Neuron (in vitro differentiated cells): Measurements from ENCODE around the gene SLIT3.

ENCODE experiments used
- H2AFZ ChIP-seq: one replicate; pipeline ENCODE4 v1.6.1; 2013; ENCODE audit warnings: low read depth, mild to moderate bottlenecking, inconsistent platforms, low read length, moderate library complexity
- H3K27me3 ChIP-seq: one replicate; pipeline ENCODE4 v1.6.1; 2013; ENCODE audit warnings: low read length; ENCODE audit not compliant: insufficient read depth
- H3K36me3 ChIP-seq: one replicate; pipeline ENCODE4 v1.6.1; 2013; ENCODE audit warnings: low read length; ENCODE audit not compliant: insufficient read depth
- H3K4me1 ChIP-seq: one replicate; pipeline ENCODE4 v1.6.1; 2013; ENCODE audit warnings: low read length; ENCODE audit not compliant: insufficient read depth
- H3K4me3 ChIP-seq: 2 replicates; pipeline ENCODE4 v1.5.1; 2013; ENCODE audit warnings: mild to moderate bottlenecking, low read length, moderate library complexity
- H3K9me3 ChIP-seq: one replicate; pipeline ENCODE4 v1.6.1; 2013; ENCODE audit warnings: low read length

SLIT3 gene

DNA sequence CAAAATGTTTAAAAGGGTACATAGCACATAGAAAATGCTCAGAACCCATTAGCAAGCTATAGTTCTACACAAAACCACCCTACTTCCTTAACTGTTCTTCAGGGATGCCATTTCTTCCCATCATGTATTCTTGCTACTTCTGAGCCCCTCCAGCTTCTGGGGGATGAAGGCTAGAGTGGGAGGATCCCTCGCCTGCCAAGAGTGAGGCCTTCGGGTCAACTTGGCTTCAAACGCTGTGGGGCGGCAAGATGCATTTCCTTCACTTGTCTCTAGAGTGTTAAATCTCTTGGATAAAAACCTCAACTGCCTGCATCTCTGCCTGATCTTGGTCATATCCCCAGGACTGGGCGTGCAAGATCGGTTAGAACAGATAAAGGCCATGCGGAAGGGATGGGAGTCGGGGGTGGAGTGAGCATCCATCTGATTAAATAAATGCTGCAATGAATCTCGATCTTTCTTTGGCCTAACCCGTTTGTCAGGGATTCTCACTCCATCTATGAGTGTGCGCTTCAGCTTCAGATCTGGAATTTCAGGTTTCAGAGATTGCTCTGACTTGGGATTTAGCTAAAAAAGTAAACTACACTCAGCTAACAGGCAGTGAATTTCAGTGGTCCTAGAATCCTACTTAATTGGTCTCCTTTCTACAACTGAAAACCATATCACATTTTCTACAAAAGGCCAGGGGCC lies 603.8 kb downstream of the SLIT3 start:
- no peak overlapping the region for H3K4me3 ChIP-seq
- H3K27me3 ChIP-seq, result no peaks in the 10 kb centered on the region
- H3K4me1 ChIP-seq, result no peaks in the 10 kb centered on the region
- H3K9me3 ChIP-seq, result no peaks in the 10 kb centered on the region
- H2AFZ ChIP-seq, result no peak overlapping the region
- no peaks in the 10 kb centered on the region for H3K36me3 ChIP-seq

DNA sequence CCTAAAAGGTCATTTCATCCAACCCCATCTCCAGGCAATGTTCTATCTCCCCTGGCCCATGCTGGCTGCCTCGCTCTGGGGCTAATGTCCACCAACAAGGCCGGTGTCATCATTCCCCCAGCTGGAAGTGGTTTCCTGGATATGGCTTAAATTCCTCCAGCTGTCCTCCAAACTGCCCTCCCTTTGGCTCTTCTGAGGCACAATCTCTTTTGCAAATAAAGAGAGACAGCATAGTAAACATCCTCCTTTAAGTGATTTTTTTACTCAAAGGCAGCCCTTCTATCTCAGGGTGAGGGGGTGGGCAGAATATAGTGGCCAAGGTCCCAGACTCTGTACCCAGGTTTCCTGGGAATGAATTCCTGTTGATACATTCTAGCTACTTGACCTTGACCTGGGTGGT lies 604.3 kb downstream of the SLIT3 start:
- Histone ChIP-seq H3K9me3 (no peaks in the 10 kb centered on the region), H3K4me1 (no peaks in the 10 kb centered on the region), H3K36me3 (no peaks in the 10 kb centered on the region), H3K27me3 (no peaks in the 10 kb centered on the region), H2AFZ (no peak overlapping the region), H3K4me3 (no peak overlapping the region)

DNA sequence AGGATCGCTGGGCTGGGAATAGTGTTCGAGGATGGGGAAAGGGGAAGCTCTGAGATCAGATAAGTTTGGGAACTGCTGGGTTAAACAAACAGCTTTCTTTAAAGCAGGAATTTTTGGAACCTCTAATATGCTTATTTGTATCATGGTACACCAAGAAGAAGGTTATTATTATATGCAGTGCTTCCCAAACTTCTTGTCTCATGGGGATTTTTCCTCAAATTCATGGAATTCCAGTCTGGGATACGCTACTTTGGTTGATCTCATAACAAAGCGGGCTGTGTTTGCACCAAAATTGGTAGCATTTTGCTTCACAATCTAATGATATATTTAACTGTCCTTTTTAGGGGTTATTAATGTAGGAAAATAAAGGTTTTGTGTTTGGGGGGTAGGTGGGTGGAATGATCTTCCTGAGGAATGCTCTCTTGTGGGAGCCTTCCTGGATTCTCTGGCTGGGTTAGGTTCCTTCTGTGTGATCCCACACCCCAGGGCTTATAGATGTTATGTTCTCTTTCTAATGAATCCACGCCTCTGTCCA lies 605.6 kb downstream of the SLIT3 start:
- H3K36me3 ChIP-seq, result no peaks in the 10 kb centered on the region
- H3K9me3 ChIP-seq, result no peaks in the 10 kb centered on the region
- no peak overlapping the region for H3K4me3 ChIP-seq
- H2AFZ ChIP-seq, result no peak overlapping the region
- no peaks in the 10 kb centered on the region for H3K4me1 ChIP-seq
- H3K27me3 ChIP-seq, result no peaks in the 10 kb centered on the region

DNA sequence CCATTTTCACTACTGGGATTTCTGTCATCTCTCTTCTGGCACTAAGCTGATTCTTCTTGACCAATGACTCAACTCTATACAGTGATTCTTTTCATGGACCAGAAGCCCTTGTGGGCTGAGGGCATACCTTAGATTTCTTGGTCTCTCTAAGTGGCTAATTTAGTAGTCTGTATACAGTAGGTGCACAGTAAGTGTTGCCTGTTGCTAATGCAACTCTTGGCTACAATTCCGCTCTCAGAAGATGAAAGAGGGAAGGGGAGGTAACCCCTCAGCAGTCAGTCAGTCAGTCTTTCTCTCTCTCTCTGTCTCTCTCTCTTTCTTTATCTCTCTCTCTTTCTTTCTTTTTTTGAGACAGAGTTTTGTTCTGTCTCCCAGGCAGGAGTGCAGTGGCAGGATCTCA lies 606.6 kb downstream of the SLIT3 start:
- Histone ChIP-seq H2AFZ (no peak overlapping the region), H3K36me3 (no peaks in the 10 kb centered on the region)

DNA sequence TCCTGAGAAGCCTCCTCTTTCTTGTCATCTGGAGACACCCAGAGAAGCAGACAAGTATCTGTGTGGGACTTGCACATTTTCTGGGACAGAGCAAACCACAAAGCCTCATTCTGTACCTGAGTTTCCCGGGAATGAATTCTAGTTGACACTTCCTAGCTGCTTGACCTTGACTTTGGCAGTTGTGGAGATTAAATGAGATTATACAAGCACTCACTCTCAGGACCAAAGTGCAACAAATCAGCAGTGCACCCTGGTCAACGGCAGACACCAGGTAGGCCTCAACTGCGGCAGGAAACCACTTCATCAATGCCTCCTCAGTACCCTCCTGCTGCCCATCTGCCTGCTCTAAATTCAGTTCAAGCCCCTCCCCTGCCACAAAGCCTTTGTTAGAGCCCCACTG lies 607.1 kb downstream of the SLIT3 start:
- Histone ChIP-seq H3K36me3 (no peaks in the 10 kb centered on the region), H3K9me3 (no peaks in the 10 kb centered on the region), H3K4me1 (no peaks in the 10 kb centered on the region), H3K4me3 (no peak overlapping the region), H3K27me3 (no peaks in the 10 kb centered on the region), H2AFZ (no peak overlapping the region)

More for the DNA sequence above, 606.6 kb downstream of the SLIT3 start:
- Histone ChIP-seq H3K9me3 (no peaks in the 10 kb centered on the region), H3K27me3 (no peaks in the 10 kb centered on the region), H3K4me3 (no peak overlapping the region), H3K4me1 (no peaks in the 10 kb centered on the region)

DNA sequence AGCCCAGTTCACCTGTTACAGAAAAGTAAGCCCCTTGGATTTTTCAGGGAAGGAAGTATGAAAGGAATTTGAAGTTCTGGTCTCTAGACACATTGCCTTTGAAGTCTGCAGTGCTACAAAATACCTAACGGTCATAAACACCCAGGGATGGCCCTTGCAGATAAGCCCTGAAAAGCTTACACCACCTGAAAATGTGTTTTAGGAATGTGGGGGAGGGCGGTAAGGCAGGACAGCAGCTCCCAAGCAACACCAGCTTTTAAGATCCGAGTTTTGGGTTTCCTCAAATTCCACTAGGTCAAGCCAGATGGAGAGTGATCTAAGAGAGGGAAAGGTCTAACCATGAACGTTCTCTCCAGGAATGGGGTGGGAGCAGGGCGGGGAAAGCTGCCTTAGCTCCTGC lies 607.6 kb downstream of the SLIT3 start:
- Histone ChIP-seq H3K4me3 (no peak overlapping the region), H3K36me3 (no peaks in the 10 kb centered on the region), H2AFZ (no peak overlapping the region)

DNA sequence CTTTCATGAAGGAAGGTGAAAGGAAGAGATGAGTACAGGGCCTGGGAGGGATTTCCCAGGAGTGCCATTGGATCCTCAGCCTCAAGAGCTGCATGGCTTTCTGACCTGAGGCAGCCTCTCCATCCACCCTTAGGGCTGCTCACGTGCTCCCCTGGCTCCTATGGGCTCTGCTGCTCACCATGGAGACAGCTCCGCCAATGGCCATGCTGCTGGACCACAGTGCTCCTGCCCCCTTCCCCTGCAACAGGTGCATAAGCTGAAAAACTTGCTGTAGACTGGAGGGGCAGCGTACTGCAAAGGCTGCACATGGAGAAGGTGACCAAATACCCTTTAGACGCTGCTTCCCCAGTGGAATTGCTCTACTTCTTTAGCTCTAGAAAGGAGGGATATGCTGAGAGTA lies 609.0 kb downstream of the SLIT3 start:
- H2AFZ ChIP-seq, result no peak overlapping the region
- no peaks in the 10 kb centered on the region for H3K36me3 ChIP-seq

More for the DNA sequence above, 607.6 kb downstream of the SLIT3 start:
- Histone ChIP-seq H3K4me1 (no peaks in the 10 kb centered on the region), H3K27me3 (no peaks in the 10 kb centered on the region), H3K9me3 (no peaks in the 10 kb centered on the region)

DNA sequence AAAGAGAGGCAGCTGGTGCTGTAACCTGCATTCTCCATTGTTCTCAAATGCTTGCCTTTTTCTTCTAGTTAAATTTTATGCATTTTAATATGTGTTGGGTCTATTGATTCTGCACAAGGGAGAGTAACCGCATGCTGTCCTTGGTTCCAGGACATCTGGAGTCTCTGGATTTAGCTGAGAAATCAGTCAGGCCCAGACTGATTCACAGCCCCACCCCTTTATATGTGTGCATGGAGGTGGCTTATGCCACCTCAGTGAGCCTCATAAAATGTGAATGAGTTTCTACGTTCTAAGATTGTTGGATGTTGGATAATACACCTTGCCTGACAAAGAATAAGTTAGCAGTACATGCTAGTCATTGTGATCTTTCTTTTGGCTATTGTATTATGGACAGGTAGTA lies 611.7 kb downstream of the SLIT3 start:
- no peak overlapping the region for H3K4me3 ChIP-seq
- H3K36me3 ChIP-seq, result no peaks in the 10 kb centered on the region
- H3K9me3 ChIP-seq, result no peaks in the 10 kb centered on the region
- H3K27me3 ChIP-seq, result no peaks in the 10 kb centered on the region
- H2AFZ ChIP-seq, result no peak overlapping the region
- no peaks in the 10 kb centered on the region for H3K4me1 ChIP-seq

More for the DNA sequence above, 609.0 kb downstream of the SLIT3 start:
- no peaks in the 10 kb centered on the region for H3K27me3 ChIP-seq
- no peaks in the 10 kb centered on the region for H3K4me1 ChIP-seq
- no peak overlapping the region for H3K4me3 ChIP-seq
- H3K9me3 ChIP-seq, result no peaks in the 10 kb centered on the region

DNA sequence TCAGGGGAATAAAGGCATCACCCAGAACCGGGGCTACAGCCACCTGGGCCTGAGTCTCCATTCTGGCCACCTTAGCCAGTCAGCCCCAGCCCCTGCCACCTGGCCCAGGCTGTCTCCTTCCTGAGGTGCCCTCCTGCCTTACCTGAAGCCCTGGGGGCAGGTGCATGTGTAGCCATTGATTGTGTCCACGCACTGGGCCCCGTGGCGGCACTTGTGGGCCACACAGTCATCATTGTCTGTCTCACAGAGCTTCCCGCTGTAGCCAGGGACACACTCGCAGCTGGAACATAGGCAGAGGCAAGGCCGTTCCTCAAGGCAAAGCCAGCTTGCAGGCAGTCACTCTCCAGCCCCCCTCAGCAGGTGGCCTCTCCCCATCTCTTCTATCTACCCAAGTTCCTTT lies 614.1 kb downstream of the SLIT3 start:
- Histone ChIP-seq H3K36me3 (no peaks in the 10 kb centered on the region), H2AFZ (no peak overlapping the region)

DNA sequence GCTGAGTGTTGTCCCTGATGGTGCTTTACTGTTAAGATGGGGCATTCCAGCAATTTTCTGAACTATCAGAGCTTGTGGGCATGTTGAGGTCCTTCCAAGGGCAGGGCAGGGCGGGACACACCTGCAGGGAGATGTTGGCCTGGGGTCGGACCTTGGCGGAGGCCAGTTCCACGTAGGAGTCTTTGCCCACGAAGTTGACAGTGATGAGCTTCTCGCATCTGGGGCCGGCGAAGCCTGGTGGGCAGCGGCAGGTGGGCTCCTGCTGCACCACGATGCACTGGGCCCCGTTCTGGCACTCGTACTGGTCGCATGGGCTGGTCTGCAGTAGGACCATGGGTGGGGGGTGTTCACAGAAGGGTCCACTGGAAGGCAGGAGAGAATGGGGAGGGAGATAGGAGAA lies 615.4 kb downstream of the SLIT3 start:
- Histone ChIP-seq H2AFZ (no peak overlapping the region), H3K9me3 (no peaks in the 10 kb centered on the region), H3K4me1 (no peaks in the 10 kb centered on the region), H3K36me3 (no peaks in the 10 kb centered on the region), H3K27me3 (no peaks in the 10 kb centered on the region), H3K4me3 (no peak overlapping the region)

More for the DNA sequence above, 614.1 kb downstream of the SLIT3 start:
- Histone ChIP-seq H3K4me3 (no peak overlapping the region), H3K4me1 (no peaks in the 10 kb centered on the region), H3K27me3 (no peaks in the 10 kb centered on the region), H3K9me3 (no peaks in the 10 kb centered on the region)

DNA sequence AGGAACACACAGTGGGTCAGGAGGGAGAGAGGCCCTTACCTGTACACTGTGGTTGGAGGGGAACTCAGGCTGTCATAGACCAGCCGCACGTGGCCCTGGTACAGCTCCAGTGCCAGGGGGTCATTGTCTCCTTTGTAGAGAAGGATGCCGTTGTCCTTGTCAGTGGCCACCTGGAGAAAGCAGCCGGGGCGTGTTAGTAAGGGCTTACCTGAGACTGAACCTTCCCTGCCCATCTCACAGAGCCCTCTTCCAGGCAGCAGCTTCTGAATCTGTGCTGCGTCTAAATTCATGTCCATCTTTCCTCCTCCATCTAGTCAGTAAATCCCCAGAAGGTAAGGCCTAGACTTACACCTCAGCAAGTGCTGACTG lies 617.0 kb downstream of the SLIT3 start:
- no peak overlapping the region for H2AFZ ChIP-seq
- no peaks in the 10 kb centered on the region for H3K27me3 ChIP-seq
- no peaks in the 10 kb centered on the region for H3K36me3 ChIP-seq
- no peak overlapping the region for H3K4me3 ChIP-seq
- H3K9me3 ChIP-seq, result no peaks in the 10 kb centered on the region
- no peaks in the 10 kb centered on the region for H3K4me1 ChIP-seq

DNA sequence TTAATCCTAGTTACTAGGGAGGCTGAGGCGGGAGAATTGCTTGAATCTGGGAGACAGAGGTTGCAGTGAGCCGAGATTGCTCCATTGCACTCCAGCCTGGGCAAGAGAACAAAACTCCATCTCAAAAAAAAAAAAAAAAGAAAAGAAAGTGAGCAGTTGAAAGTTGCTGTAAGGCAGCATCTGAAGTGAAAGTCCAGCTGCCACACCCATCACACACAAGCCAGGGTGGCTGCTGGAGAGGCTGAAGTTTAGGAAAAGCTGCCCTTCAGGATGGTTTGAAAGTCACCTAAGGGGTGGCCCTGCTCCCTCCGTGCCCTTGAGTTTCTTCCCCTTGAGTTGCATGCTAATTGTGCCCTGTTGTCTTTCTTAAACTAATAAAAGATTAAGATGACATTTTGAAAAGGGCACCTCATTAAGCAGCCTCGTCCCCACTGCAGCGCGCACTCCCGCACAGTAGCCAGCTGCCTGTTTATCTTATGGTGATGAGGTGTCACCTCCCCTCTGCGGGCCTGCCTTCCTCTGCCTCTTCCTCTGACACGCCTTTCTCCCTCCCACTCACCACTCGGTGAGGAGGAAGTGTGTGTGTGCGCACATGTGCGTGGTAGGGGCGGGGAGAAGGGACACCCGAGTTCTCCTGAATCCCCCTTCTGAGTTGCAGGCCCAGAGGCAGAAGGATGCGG lies 617.6 kb downstream of the SLIT3 start:
- Histone ChIP-seq H3K9me3 (no peaks in the 10 kb centered on the region), H3K36me3 (no peaks in the 10 kb centered on the region), H3K4me1 (no peaks in the 10 kb centered on the region), H2AFZ (no peak overlapping the region), H3K27me3 (no peaks in the 10 kb centered on the region), H3K4me3 (no peak overlapping the region)

DNA sequence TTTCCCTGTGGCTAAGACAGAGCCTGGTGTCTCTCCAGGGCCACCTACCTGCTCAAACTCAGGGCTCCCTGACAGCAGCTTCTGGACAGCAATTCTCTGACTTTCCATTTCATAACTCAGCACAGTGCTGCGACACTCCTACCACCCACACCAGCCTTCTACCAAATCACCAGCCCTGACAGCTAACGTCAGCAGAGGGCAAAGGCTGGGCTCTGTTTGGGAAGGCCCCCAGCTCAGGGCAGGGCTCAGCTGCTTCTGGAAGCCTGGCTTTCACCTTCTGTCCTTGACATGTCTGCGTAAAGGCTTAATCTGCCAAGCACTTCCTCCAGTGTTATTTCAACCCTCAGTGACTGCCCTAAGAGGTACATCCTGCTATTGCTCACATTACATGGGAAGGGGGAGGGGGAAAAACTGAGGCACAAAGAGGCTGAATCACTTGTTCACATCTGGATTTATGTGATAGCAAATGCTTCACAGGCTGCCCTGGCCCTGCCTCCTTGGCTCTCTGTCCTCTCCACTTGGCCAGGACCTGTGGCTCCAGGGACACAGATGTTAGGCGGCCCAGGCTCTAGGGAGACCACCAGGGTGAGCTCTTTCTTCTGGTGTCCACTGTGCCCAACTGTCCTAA lies 619.3 kb downstream of the SLIT3 start:
- Histone ChIP-seq H2AFZ (no peak overlapping the region), H3K4me1 (no peaks in the 10 kb centered on the region), H3K36me3 (no peaks in the 10 kb centered on the region), H3K27me3 (no peaks in the 10 kb centered on the region), H3K9me3 (no peaks in the 10 kb centered on the region), H3K4me3 (no peak overlapping the region)
